ENCODE data around the gene VDAC2. TPM values are rescaled to one million over a fixed set of nuclear protein-coding genes. Genes with fewer than 3 reads are reported as not detected.
"Not testable (repeated sequence)": the region's sequence is repeated elsewhere in the genome, so short reads cannot be mapped to it uniquely, and the experiment has no call there.

The VDAC2 gene
- polyA plus RNA-seq, 3 donors: 206 to 247 (median 237) TPM

DNA sequence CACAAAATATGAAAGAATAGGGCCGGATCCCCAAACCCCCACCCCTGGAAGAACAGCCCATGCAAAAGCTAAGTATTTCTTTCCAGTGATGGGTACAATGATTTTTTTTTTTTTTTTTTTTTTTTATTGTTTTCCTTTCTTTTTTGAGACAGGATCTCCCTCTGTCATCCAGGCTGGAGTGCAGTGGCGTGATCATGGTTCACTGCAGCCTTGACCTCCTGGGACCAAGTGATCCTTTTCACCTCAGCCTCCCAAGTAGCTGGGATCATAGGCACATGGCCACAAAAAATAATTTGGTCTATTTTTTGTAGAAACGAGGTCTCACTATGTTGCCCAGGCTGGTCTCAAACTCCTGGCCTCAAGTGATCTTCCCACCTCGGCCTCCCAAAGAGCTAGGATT, 16.0 kb upstream of the VDAC2 start:
- not testable (repeated sequence) for DNase-seq

GRCh38 chr10:75195035-75195763, 15.4 kb upstream of the VDAC2 start:
- no peak for DNase-seq

DNA sequence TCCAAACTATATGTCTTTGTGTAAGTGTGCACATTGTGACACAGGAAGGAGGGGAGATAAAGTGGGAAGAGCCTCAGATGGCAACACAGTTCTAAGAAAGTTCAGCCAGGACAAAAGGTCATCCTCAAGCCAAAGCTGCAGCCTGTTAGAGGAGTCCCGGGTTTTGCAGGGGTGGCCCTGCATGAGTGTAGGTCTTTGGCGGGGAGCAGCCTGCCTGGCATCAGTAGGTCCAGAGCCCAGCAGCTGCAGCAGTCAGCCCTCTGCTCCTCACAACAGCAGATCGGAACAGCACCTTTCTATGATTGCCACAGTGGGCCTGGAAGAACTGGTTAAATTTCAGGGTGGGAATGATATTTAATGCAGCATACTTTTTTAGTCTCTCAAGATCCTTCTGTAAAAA, 13.5 kb upstream of the VDAC2 start:
- DNase-seq: no peak

GRCh38 chr10:75197906-75198305, 12.7 kb upstream of the VDAC2 start:
- DNase-seq: no peak

DNA sequence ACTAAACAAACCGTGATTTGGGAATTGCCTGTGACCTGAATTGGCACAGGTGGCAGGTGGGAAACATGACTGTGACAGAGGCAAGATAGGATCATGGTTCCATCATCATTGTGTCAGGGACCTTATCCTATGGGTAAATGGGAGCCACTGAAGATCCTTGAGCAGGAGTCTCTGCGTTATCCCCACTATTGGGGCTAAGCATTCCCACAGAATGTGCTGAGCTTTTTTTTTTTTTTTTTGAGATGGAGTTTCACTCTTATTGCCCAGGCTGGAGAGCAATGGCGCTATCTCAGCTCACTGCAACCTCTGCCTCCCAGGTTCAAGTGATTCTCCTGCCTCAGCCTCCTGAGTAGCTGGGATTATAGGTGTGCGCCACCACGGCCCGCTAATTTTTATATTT, 10.6 kb upstream of the VDAC2 start:
- DNase-seq: not testable (repeated sequence)

DNA sequence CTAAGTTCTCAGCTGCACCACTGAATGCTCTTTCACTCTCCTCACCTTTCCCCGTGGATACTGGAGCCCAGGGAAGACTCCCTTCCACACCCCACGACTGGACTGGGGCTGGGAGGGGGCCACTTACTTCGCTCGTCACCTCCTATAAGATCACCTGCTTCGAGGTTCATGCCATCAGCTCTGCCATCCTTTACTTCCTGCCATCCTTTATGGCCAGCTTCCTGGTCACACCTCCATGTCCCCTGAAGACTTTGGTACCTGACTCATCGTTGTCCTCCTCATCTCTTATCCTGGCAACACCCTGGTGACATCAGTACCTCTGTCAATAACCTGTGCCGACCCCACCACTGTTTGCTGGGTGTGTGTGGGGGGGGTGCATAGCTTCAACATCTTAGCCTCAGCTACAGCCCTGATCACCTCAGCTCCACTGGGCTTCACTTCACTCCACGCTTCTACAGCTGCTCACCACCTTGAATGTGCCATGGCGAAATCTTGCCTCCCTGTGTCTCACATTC, 8.7 kb upstream of the VDAC2 start:
- DNase-seq: no peak

GRCh38 chr10:75202321-75203045, 8.1 kb upstream of the VDAC2 start:
- no peak for DNase-seq

GRCh38 chr10:75203046-75203620, 7.5 kb upstream of the VDAC2 start:
- DNase-seq: not testable (repeated sequence)

DNA sequence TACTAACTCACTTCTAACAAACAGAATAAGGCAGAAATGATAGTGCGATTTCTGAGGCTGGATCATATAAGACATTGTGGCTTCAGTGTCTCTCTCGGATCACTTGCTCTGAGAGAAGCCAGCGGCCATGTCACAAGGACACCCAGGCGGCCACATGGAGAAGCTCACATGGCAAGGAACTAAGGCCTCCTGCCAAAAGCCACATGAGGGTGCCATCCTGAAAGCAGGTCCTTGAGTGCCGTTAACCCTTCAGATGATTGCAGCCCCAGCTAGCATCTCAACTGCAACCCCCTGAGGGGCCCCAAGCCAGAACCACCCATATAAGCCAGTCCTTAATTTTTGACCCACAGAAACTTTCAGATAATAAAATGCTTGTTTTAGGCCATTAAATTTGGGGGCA, 6.9 kb upstream of the VDAC2 start:
- no peak for DNase-seq

DNA sequence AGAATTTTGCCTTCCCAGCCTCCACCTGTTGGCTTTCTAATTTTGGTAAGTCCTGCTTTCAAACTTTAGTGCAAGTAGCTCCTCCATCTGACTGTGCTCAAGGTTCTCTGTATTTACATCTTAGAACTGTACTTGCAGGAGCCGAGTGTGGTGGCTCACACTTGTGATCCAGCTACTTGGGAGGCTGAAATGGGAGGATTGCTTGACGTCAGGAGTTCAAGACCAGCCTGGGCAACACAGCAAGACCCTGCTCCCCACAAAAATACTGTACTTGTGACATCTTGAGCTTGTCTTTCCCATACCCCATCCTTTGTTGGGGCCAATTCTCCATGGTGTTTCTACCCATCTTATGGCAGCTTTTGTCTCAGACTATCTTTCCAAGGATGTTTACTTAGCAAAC, 4.7 kb upstream of the VDAC2 start:
- no peak for DNase-seq

- DNase-seq: not testable (repeated sequence)
These were observed 4.0 kb upstream of the VDAC2 start for GRCh38 chr10:75206638-75207037.

DNA sequence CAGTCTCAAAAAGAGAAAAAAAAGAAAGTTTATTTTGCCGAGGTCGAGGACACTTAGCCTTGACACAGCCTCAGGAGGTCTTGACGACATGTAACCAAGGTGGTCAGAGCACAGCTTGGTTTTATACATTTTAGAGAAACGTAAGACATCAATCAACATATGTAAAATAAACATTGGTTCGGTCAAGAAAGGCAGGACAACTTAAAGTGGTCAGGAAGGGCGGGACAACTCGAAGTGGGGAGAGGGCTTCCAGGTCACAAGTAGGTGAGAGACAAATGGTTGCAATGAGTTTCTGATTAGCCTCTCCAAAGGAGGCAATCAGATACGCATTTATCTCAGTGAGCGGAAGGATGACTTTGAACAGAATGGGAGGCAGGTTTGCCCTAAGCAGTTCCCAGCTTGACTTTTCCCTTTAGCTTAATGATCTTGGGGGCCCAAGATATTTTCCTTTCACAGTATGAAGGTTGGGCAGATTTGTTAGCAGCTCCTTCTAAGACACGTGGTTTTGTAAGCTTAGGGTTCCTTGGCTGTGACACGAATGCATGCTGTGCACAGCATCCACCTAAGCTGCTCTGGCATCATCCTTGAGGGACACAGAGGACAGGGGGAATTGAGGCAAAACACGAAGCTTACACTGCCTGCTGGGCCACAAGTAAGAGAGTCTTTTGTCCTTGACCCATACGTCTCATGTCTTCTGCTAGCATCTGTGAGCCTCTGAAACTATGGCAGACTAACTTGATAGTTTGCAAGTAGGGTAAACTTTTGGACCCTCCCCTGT, 3.3 kb upstream of the VDAC2 start:
- no peak for DNase-seq

DNA sequence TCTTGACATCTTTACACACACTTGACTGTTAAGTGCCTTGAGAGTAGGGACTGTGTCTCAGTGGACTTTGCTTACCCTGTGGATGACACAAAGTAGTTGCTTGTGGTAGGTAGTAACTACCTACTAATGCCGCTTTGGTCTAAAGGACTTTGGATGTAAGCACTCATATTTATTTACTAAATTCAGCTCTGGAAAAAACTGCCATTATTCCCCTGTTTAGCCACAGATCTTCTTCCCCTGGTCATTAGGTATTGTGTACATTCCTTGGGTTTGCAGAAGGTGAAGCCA, 2.8 kb upstream of the VDAC2 start:
- no peak for DNase-seq

- peak; percentile 28 for DNase-seq
These were observed 2.4 kb upstream of the VDAC2 start for GRCh38 chr10:75208181-75208580.

DNA sequence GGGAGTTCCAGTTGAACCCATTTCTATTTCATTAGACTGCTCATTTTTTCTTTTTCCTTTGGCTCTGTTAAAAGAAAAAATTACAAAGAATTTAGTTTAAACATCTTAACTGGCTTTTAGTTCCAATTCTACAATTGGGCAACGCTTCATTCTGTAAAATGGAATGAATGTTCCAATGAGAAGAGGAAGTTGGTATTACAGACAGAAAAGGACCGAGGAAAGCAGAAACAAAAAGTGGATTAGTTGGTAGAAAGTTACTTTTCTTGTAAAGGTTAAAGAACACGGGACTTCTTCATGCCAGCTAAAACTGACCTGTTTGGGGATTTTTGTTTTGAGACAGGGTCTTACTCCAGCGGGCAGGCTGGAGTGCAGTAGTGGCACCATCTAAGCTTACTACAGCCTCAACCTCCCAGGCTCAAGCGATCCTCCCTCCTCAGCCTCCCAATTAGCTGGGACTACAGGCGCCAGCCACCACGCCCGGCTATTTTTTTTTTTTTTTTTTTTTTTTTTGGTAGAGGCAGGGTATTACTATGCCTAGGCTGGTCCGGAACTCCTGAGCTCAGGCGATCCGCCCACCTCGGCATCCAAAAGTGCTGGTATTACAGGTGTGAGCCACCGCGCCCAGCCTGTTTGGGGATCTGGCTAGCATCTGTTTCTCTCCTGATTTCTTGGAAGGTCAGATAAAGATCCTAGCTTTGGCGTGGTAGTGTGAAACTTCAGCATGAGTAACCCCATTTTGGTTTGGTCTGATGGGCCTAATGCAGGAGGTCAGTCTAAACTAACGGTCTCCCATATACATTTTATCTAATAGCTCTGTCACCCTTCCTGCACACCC, 1.3 kb upstream of the VDAC2 start:
- DNase-seq: no peak

GRCh38 chr10:75209921-75210281, 695 bp upstream of the VDAC2 start:
- peak; percentile 66 for DNase-seq

DNA sequence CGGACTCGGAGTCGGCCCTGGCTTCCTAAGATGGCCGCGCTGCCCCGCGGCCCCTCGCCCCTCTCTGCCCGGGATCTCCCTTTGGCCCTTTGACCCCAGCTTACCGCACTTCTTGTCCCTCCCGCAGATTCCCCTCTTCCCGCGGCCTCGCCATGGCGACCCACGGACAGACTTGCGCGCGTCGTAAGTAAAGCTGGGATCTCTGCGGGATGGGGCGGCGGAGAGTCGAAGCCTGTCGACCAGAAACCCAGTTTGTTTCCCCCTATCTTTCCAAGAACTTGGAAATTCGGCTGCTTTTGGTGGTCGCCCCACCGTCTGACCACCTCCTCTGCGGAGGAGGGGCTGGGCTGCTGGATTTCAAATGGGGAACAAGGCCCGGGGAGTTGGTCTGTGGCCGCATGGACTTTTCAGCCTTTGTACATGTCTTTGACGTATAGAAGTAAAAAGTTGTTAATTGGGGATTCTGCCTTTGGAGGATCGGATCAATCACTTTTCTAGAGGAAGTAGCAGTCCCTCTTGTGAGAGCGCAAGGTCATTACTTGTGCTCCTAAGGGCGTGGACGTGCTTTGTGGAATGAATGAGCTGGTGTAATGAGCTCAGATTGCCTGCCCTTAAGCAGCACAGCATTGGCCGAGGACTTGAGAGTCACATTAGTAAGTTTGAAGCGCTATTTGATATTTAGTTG, 553 bp downstream of the VDAC2 start:
- DNase-seq: no peak

GRCh38 chr10:75212343-75212742, 1.7 kb downstream of the VDAC2 start:
- DNase-seq: no peak

DNA sequence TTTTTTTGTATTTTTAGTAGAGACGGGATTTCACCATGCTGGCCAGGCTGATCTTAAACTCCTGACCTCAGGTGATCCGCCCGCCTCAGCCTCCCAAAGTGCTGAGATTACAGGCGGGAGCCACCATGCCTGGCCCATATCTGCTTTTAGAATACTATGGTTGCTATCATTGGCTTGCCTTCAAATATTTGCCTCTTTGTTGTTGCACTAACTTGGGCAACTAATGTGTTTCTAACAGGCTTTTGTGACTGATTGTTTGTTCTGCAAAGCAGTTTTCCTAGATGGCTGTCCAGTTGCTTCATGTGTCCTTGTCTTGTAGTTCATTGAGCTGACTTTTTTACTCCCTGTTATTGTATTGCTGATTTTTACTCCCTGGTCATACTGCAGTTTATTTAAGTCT, 9.7 kb downstream of the VDAC2 start:
- DNase-seq: no peak

DNA sequence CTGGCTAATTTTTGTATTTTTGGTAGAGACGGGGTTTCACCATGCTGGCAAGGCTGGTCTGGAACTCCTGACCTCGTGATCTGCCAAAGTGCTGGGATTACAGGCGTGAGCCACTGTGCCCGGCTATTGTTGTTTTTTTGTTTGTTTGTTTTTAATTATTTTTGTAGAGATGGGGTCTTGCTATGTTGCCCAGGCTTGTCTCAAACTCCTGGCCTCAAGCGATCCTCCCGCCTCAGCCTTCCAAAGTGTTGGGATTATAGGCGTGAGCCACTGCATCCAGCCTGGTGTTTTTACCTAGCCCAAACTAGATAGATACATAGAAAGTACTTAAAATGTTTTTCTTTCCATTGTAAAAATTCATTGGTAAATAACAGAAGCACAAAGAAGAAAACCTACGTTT, 10.9 kb downstream of the VDAC2 start:
- not testable (repeated sequence) for DNase-seq

GRCh38 chr10:75223507-75223906, 12.9 kb downstream of the VDAC2 start:
- DNase-seq: no peak
